Cortex of kidney (tissue), 1 donor: Measurements from ENCODE around the gene BROX.

ENCODE experiments used
- DNase-seq: peaks from one replicate; lab custom pipeline; 2025; lab: John Stamatoyannopoulos, UW

Gene BROX

GRCh38 chr1:222777977-222778376, 65.6 kb downstream of the BROX start:
- DNase-seq: no peak

- no peak for DNase-seq
Observed at GRCh38 chr1:222781251-222781650, 68.9 kb downstream of the BROX start.

DNA sequence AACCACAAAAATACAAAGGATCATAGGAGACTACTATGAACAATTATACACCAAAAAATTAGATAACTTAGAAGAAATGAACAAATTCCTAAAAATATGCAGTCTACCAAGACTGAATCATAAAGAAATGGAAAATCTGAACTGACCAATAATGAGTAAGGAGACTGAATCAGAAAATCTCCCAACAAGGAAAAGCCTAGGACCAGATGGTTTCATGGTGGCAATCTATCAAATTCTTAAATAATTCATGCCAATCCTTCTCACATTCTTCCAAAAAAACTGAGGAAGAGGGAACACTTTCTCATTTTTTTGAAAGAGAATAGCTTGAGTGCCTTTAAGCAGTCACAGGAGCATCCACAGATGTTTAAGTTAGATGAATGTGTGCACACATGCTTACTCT, 70.7 kb downstream of the BROX start:
- no peak for DNase-seq

DNA sequence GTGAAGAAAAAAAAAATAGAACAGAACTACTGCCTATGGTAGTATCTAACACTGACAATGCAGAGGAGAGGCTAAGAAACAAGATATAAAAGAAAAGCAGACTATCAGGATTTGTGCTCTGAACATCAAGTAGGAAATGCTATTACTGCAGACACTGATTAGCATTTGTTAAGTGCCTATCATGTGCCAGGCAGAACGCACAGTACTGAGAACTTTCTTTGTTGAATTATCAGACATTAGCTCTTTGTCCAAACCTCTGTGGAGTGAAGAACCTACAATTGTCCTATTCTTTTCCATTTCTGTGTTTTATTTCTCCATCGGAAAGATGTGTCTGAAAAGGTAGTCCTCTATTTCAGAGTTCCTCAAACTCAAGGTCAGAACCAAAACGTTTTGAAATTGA, 72.0 kb downstream of the BROX start:
- no peak for DNase-seq
